Stimulated activated naive CD8-positive, alpha-beta T cell treated with anti-CD3 and anti-CD28 coated beads, Interleukin-15, Interleukin-2, amounts not matched to agents 100 ng/mL and 50 ng/mL, for 24 hours (primary cell): ENCODE measurements around the gene INPP4B.

Source experiments
- H3K27ac Mint-ChIP-seq: one replicate; pipeline ENCODE4 v1.8.0; 2021; ENCODE audit warnings: mild to moderate bottlenecking, mixed read lengths
- H3K27me3 Mint-ChIP-seq: one replicate; pipeline ENCODE4 v1.8.0; 2021; ENCODE audit warnings: mixed read lengths
- H3K36me3 Mint-ChIP-seq: one replicate; pipeline ENCODE4 v1.8.0; 2021; ENCODE audit warnings: low read depth, mixed read lengths
- H3K4me1 Mint-ChIP-seq: one replicate; pipeline ENCODE4 v1.8.0; 2021; ENCODE audit warnings: low read depth, mixed read lengths
- H3K4me3 Mint-ChIP-seq: one replicate; pipeline ENCODE4 v1.8.0; 2021; ENCODE audit warnings: mild to moderate bottlenecking, mixed read lengths
- H3K9me3 Mint-ChIP-seq: one replicate; pipeline ENCODE4 v1.8.0; 2021; ENCODE audit warnings: mixed read lengths

Gene INPP4B

DNA sequence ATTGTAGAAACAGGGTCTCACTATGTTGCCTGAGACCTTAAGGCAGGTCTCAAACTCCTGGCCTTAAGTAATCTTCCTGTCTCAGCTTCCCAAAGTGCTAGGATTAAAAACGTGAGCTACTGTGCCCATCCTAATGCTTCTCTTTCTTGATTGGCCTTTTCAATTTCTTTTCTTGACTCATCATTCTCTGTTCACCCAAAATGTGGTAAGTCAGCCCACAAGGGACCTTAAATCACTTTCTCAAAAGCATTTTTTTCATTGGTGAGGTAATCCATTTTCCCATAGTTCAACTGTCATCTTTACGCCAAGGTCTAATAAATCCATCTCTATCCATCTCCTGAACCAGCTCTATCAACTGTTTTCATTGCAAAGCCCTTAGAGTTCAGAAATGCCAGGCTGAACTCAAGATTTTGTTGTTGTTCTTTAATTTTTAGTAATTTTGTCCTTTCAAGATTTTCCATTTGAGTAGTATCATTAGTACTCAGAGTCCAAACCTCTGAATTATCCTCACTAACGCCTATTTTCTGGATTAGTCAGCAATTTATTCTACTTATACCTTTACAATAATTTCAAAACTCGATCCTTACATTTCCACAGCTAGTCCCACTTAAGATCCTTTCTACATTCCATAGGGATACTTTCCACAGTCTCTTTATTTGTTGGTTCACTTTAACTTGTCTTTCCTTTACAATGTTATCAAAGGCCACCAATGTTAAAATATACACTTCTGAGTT is 681.2 kb downstream of the INPP4B start:
- H3K27me3 Mint-ChIP-seq: no peaks in the 10 kb centered on the region

GRCh38 chr4:142161086-142161485 is 685.0 kb downstream of the INPP4B start:
- Mint-ChIP-seq H3K4me3 (no peak overlapping the region), H3K9me3 (no peaks in the 10 kb centered on the region), H3K36me3 (peaks cover 66% of the 10 kb centered on the region), H3K4me1 (peaks cover 21% of the 10 kb centered on the region), H3K27me3 (no peaks in the 10 kb centered on the region), H3K27ac (no peak overlapping the region)

More for the DNA sequence above, 681.2 kb downstream of the INPP4B start:
- peaks cover 21% of the 10 kb centered on the region for H3K4me1 Mint-ChIP-seq
- no peak overlapping the region for H3K4me3 Mint-ChIP-seq
- H3K27ac Mint-ChIP-seq: no peak overlapping the region
- peaks cover 69% of the 10 kb centered on the region for H3K36me3 Mint-ChIP-seq
- no peaks in the 10 kb centered on the region for H3K9me3 Mint-ChIP-seq

DNA sequence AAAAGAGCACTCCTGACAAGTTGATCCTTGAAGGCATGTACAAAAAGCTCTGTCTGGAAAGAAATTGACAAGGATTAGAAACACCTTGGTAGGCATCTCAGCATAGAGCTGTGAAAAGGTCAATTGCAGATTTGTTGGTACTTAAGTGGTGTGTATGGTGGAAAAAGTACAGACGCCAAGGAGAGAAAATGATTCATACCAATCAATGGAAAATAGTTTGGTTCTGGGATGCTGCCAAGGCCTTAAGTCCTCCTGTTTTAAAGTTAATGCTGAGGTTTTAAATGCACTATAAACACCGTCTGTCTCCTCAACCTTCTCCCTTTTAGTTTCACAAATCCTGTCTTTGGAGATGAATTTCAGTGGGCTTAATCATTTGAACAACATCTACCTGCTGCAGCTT is 685.6 kb downstream of the INPP4B start:
- H3K36me3 Mint-ChIP-seq: peaks cover 64% of the 10 kb centered on the region
- no peak overlapping the region for H3K4me3 Mint-ChIP-seq
- no peaks in the 10 kb centered on the region for H3K9me3 Mint-ChIP-seq
- no peaks in the 10 kb centered on the region for H3K27me3 Mint-ChIP-seq
- no peak overlapping the region for H3K27ac Mint-ChIP-seq
- H3K4me1 Mint-ChIP-seq: peaks cover 17% of the 10 kb centered on the region

- Mint-ChIP-seq H3K9me3 (no peaks in the 10 kb centered on the region), H3K36me3 (peaks cover 66% of the 10 kb centered on the region), H3K27me3 (no peaks in the 10 kb centered on the region), H3K4me1 (peaks cover 8% of the 10 kb centered on the region), H3K4me3 (no peak overlapping the region), H3K27ac (no peak overlapping the region)
Measured at GRCh38 chr4:142158980-142159379, 687.1 kb downstream of the INPP4B start.

GRCh38 chr4:142156256-142156655 is 689.8 kb downstream of the INPP4B start:
- Mint-ChIP-seq H3K36me3 (peaks cover 55% of the 10 kb centered on the region), H3K4me1 (peaks cover 8% of the 10 kb centered on the region), H3K27me3 (no peaks in the 10 kb centered on the region), H3K9me3 (no peaks in the 10 kb centered on the region), H3K27ac (no peak overlapping the region), H3K4me3 (no peak overlapping the region)

GRCh38 chr4:142155347-142155746 is 690.8 kb downstream of the INPP4B start:
- Mint-ChIP-seq H3K27ac (no peak overlapping the region), H3K4me3 (no peak overlapping the region), H3K9me3 (no peaks in the 10 kb centered on the region), H3K27me3 (no peaks in the 10 kb centered on the region), H3K36me3 (peaks cover 52% of the 10 kb centered on the region), H3K4me1 (peaks cover 2% of the 10 kb centered on the region)

GRCh38 chr4:142150483-142150882 is 695.6 kb downstream of the INPP4B start:
- Mint-ChIP-seq H3K9me3 (no peaks in the 10 kb centered on the region), H3K27me3 (no peaks in the 10 kb centered on the region), H3K4me3 (no peak overlapping the region), H3K27ac (no peak overlapping the region), H3K4me1 (peaks cover 7% of the 10 kb centered on the region), H3K36me3 (peaks cover 34% of the 10 kb centered on the region)

- H3K27ac Mint-ChIP-seq: no peak overlapping the region
- H3K36me3 Mint-ChIP-seq: peaks cover 40% of the 10 kb centered on the region
Measured at GRCh38 chr4:142144813-142145212, 701.3 kb downstream of the INPP4B start.

GRCh38 chr4:142142366-142143054 is 703.6 kb downstream of the INPP4B start:
- H3K4me1 Mint-ChIP-seq: peaks cover 2% of the 10 kb centered on the region
- H3K9me3 Mint-ChIP-seq: no peaks in the 10 kb centered on the region
- peaks cover 45% of the 10 kb centered on the region for H3K36me3 Mint-ChIP-seq
- peak overlapping the region; percentile 56 for H3K27ac Mint-ChIP-seq
- no peaks in the 10 kb centered on the region for H3K27me3 Mint-ChIP-seq
- no peak overlapping the region for H3K4me3 Mint-ChIP-seq

More at GRCh38 chr4:142144813-142145212, 701.3 kb downstream of the INPP4B start:
- Mint-ChIP-seq H3K27me3 (no peaks in the 10 kb centered on the region), H3K9me3 (no peaks in the 10 kb centered on the region), H3K4me3 (no peak overlapping the region), H3K4me1 (peaks cover 7% of the 10 kb centered on the region)

GRCh38 chr4:142141224-142141623 is 704.9 kb downstream of the INPP4B start:
- peaks cover 53% of the 10 kb centered on the region for H3K36me3 Mint-ChIP-seq
- H3K9me3 Mint-ChIP-seq: no peaks in the 10 kb centered on the region
- H3K4me1 Mint-ChIP-seq: no peaks in the 10 kb centered on the region
- no peak overlapping the region for H3K27ac Mint-ChIP-seq
- H3K27me3 Mint-ChIP-seq: no peaks in the 10 kb centered on the region
- no peak overlapping the region for H3K4me3 Mint-ChIP-seq

DNA sequence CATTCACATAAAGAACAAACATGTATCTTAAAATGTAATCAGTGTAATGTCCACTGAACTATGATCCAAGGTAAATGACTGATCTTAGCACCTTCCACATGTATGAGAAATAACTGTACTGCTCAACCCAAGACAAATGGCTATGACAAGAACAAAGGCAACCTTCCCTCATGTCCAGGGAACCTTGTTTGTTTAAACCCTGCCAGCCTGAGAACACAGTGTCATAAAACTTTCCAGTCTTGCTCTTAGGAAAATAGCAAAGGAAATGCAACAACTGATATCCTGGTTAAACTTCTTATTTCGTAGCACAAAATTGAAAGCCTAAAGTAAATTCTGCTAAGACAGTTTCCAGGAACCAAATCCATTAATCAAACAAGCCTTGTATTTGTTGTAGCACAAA is 715.4 kb downstream of the INPP4B start:
- Mint-ChIP-seq H3K27me3 (no peaks in the 10 kb centered on the region), H3K4me3 (no peak overlapping the region), H3K9me3 (no peaks in the 10 kb centered on the region), H3K4me1 (peaks cover 16% of the 10 kb centered on the region), H3K27ac (no peak overlapping the region), H3K36me3 (peaks cover 4% of the 10 kb centered on the region)

DNA sequence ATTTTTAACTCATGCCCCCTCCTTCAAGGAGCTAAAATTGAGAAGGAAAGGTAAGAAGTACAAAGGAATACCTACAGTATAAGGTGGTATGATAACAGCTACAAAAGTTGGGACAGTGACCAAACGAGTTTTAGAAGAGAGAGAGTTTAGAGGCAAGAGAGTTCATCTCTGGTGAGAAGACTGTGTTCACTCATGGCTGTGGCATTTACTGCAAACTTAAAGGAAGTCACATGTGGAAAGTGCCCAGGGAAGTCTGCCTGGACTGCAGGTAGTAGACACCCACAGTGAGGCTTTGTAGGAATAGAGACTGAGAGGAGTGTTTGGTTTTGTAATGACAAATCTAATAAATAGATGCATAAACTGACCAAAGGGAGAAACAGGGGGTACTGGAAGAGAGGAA is 716.2 kb downstream of the INPP4B start:
- Mint-ChIP-seq H3K9me3 (no peaks in the 10 kb centered on the region), H3K4me3 (no peak overlapping the region), H3K27ac (peak overlapping the region; percentile 58), H3K27me3 (no peaks in the 10 kb centered on the region), H3K36me3 (no peaks in the 10 kb centered on the region), H3K4me1 (peaks cover 16% of the 10 kb centered on the region)

DNA sequence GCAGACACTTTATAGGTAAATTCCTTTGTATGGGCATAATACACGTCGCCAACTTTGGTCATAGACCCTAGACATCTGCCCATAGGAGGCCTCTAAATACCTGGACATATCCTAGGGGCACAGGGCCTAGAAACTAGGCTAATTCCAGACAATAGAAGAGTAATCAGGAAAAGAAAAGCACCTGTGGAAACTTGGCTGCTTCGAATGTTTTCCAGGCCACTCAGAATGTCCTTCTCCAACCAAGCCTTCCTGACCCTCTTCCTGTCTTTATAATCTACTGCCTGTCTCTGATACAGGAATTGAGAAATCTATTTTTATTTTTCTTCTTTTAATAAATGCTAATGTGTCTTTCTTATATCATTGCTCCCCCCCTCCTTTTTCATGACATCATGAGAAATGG is 716.6 kb downstream of the INPP4B start:
- Mint-ChIP-seq H3K9me3 (no peaks in the 10 kb centered on the region), H3K27me3 (no peaks in the 10 kb centered on the region), H3K4me3 (no peak overlapping the region), H3K4me1 (peaks cover 16% of the 10 kb centered on the region), H3K27ac (no peak overlapping the region), H3K36me3 (no peaks in the 10 kb centered on the region)

GRCh38 chr4:142128529-142128928 is 717.6 kb downstream of the INPP4B start:
- peaks cover 3% of the 10 kb centered on the region for H3K36me3 Mint-ChIP-seq
- H3K4me3 Mint-ChIP-seq: no peak overlapping the region
- H3K9me3 Mint-ChIP-seq: no peaks in the 10 kb centered on the region
- peak overlapping the region; percentile 36 for H3K27ac Mint-ChIP-seq
- no peaks in the 10 kb centered on the region for H3K27me3 Mint-ChIP-seq
- peaks cover 16% of the 10 kb centered on the region for H3K4me1 Mint-ChIP-seq

DNA sequence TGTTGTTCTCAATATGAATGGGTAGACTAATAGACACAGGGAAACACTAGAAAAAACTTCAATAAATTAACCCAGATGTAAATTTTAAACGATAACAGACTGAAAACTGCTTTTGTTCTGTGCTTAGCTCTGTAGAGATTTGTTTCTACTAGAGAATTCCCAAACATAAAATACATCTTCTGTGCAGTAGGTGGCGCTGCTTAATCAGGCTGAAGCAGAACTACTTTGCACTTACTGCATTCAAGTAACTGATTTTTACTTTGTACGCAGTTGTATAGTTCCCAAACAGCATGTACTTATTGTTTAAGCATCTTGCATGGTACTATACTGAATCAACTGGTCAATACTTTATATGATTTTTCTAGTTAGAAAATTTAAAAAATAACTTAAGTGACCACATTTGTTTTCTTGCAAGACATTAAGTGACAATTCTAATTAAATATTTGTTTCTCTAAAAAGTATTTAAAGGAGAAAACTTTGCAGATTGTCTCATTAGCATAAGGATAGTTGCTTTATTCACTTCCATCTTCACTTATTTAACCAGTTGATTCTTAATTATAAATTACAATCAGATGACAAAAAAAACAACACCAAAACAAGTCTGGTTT is 719.1 kb downstream of the INPP4B start:
- H3K27ac Mint-ChIP-seq: no peak overlapping the region
- H3K27me3 Mint-ChIP-seq: no peaks in the 10 kb centered on the region
- no peak overlapping the region for H3K4me3 Mint-ChIP-seq
- H3K36me3 Mint-ChIP-seq: peaks cover 12% of the 10 kb centered on the region
- H3K4me1 Mint-ChIP-seq: peaks cover 16% of the 10 kb centered on the region
- H3K9me3 Mint-ChIP-seq: no peaks in the 10 kb centered on the region
